Aorta (tissue), 5 donors: ENCODE data around the gene KCNJ12. TPM values are rescaled to one million over a fixed set of nuclear protein-coding genes. Genes with fewer than 3 reads are reported as not detected.
A peak's percentile ranks its signal among the peaks of the same experiment; 100 is the strongest.
"Not testable (repeated sequence)": the region's sequence is repeated elsewhere in the genome, so short reads cannot be mapped to it uniquely, and the experiment has no call there.

ENCODE experiments used
- ATAC-seq: fragments of 200-7000 bp; cut with Tn5 transposase; one replicate; pipeline ENCODE4 v1.9.1; 2022; ENCODE audit warnings: moderate library complexity; ENCODE audit not compliant: low FRiP score
- DNase-seq, 2 donors: peaks; one replicate each; pipeline ENCODE4 v3.0.0-alpha.2; 2020
- H3K27ac ChIP-seq, 2 donors: one replicate each; pipeline ENCODE4 v1.5.1; 2013; ENCODE audit warnings: low read length in 2 of 2, mild to moderate bottlenecking in 2 of 2, moderate library complexity in 2 of 2, control low read depth in 1 of 2, inconsistent platforms in 1 of 2, low read depth in 1 of 2
- H3K27me3 ChIP-seq, 2 donors: one replicate each; pipeline ENCODE4 v1.6.1; 2013; ENCODE audit warnings: control low read depth in 1 of 2, low read length in 1 of 2, mild to moderate bottlenecking in 1 of 2, moderate library complexity in 1 of 2; ENCODE audit not compliant: insufficient read depth in 2 of 2, control insufficient read depth in 1 of 2
- H3K36me3 ChIP-seq, 2 donors: one replicate each; pipeline ENCODE4 v1.6.1; 2013; ENCODE audit warnings: control low read depth in 1 of 2, low read length in 1 of 2, mild to moderate bottlenecking in 1 of 2; ENCODE audit not compliant: insufficient read depth in 2 of 2, control insufficient read depth in 1 of 2
- H3K4me1 ChIP-seq, 2 donors: one replicate each; pipeline ENCODE4 v1.6.1; 2013; ENCODE audit warnings: low read length in 2 of 2, control low read depth in 1 of 2, mild to moderate bottlenecking in 1 of 2, moderate library complexity in 1 of 2; ENCODE audit not compliant: insufficient read depth in 2 of 2, control insufficient read depth in 1 of 2
- H3K4me3 ChIP-seq, 2 donors: one replicate each; pipeline ENCODE4 v1.5.1; 2013; ENCODE audit warnings: low read length in 2 of 2, control low read depth in 1 of 2, mild to moderate bottlenecking in 1 of 2
- H3K9me3 ChIP-seq: one replicate; pipeline ENCODE4 v1.6.1; 2013; ENCODE audit warnings: mild to moderate bottlenecking, low read length; ENCODE audit not compliant: control insufficient read depth
- WGBS, 2 donors: extraction: QIAGEN DNeasy Blood & Tissue Kit; methylation state at CpG; one replicate each; pipeline ENCODE4 v1.1.7; 2013; 5-methylcytosine and 5-hydroxymethylcytosine counted together
- intact Hi-C, 2 donors: fragments of 100-400 bp; cut with DNase I; formaldehyde crosslinking; loops; one replicate each; pipeline versions ENCODE4 v1.14.2 to v1.15.0; 2022
- polyA plus RNA-seq, 2 donors: library from polyadenylated mRNA; stranded (reverse); fragments of 200-250 nt; gene quantifications; one replicate each; pipeline ENCODE4 v1.2.3, GENCODE V29; 2013
- total RNA-seq, 2 donors: library from RNA; stranded (reverse); fragmentation: NEBNext Ultra II Directional; extraction: Animal tissue kit (Norgen Biotek cat#: 25700); gene quantifications; one replicate each; pipeline ENCODE4 v1.2.1, GENCODE V29; 2021
- donor health status: healthy with polysubstance abuse.
- donor health status: Bipolar disorder and iron deficiency.
- donor health status: DM: no; HTN: no; CAD: no.
- donor health status: DM: no; HTN: no; CAD: no.
- donor health status: DM: yes; HTN: yes; CAD: no.

KCNJ12 gene
- total and polyA plus RNA-seq, 4 donors, result 0.13 to 4.0 (median 2.9) TPM; not detected in 1

GRCh38 chr17:21405904-21406400 lies 29.8 kb downstream of the KCNJ12 start:
- H3K36me3 ChIP-seq, H3K9me3 ChIP-seq, DNase-seq, H3K27me3 ChIP-seq, H3K4me1 ChIP-seq, H3K27ac ChIP-seq, ATAC-seq, intact Hi-C loops, H3K4me3 ChIP-seq: not testable (repeated sequence)
- WGBS, 2 donors, result 79 to 81% methylated on average over 7 of the region's 7 CpGs

- H3K36me3 ChIP-seq, H3K4me1 ChIP-seq, H3K27me3 ChIP-seq, H3K9me3 ChIP-seq, H3K4me3 ChIP-seq, DNase-seq, ATAC-seq, intact Hi-C loops, H3K27ac ChIP-seq: not testable (repeated sequence)
- 69 to 71% methylated on average over 4 to 5 of the region's 5 CpGs for WGBS, 2 donors
Observed at GRCh38 chr17:21406616-21407404, 30.7 kb downstream of the KCNJ12 start.

- DNase-seq, H3K27me3 ChIP-seq, H3K27ac ChIP-seq, H3K36me3 ChIP-seq, H3K9me3 ChIP-seq, H3K4me3 ChIP-seq, H3K4me1 ChIP-seq, intact Hi-C loops, ATAC-seq: not testable (repeated sequence)
- WGBS, 2 donors, result 85 to 87% methylated on average over 1 of the region's 1 CpG
Observed at GRCh38 chr17:21407752-21408151, 31.6 kb downstream of the KCNJ12 start.

GRCh38 chr17:21408224-21408623 lies 32.1 kb downstream of the KCNJ12 start:
- H3K4me1 ChIP-seq, H3K36me3 ChIP-seq, H3K9me3 ChIP-seq, H3K27me3 ChIP-seq, intact Hi-C loops, H3K4me3 ChIP-seq, ATAC-seq, DNase-seq, H3K27ac ChIP-seq: not testable (repeated sequence)
- 64 to 72% methylated on average over 3 of the region's 3 CpGs for WGBS, 2 donors

GRCh38 chr17:21408766-21409300 lies 32.7 kb downstream of the KCNJ12 start:
- H3K27ac ChIP-seq, H3K4me1 ChIP-seq, H3K4me3 ChIP-seq, ATAC-seq, intact Hi-C loops, H3K9me3 ChIP-seq, H3K36me3 ChIP-seq, H3K27me3 ChIP-seq: not testable (repeated sequence)
- DNase-seq, result peak; percentile 24 to 45
- 82 to 85% methylated on average over 5 to 6 of the region's 7 CpGs for WGBS, 2 donors

- ATAC-seq, H3K36me3 ChIP-seq, H3K27ac ChIP-seq, H3K9me3 ChIP-seq, H3K27me3 ChIP-seq, H3K4me1 ChIP-seq, H3K4me3 ChIP-seq, intact Hi-C loops: not testable (repeated sequence)
- 85 to 95% methylated on average over 3 to 4 of the region's 4 CpGs for WGBS, 2 donors
- DNase-seq, result peak in 1 of 2 donors; percentile 28
Observed at GRCh38 chr17:21409388-21409787, 33.2 kb downstream of the KCNJ12 start.

- H3K27ac ChIP-seq, ATAC-seq, H3K27me3 ChIP-seq, intact Hi-C loops, H3K4me3 ChIP-seq, H3K4me1 ChIP-seq, H3K36me3 ChIP-seq, H3K9me3 ChIP-seq: not testable (repeated sequence)
- peak in 1 of 2 donors; percentile 53 for DNase-seq
- 86 to 92% methylated on average over 3 of the region's 3 CpGs for WGBS, 2 donors
Observed at GRCh38 chr17:21409971-21410370, 33.8 kb downstream of the KCNJ12 start.

GRCh38 chr17:21410371-21410770 lies 34.2 kb downstream of the KCNJ12 start:
- H3K27ac ChIP-seq, H3K4me1 ChIP-seq, H3K4me3 ChIP-seq, H3K9me3 ChIP-seq, H3K36me3 ChIP-seq, H3K27me3 ChIP-seq, intact Hi-C loops, ATAC-seq: not testable (repeated sequence)
- 80 to 87% methylated on average over 9 of the region's 9 CpGs for WGBS, 2 donors
- DNase-seq, result peak in 1 of 2 donors; percentile 61
